AG09319 (cell line): ENCODE data around the gene CHST11.

Source experiments
- DNase-seq: peaks from one replicate; pipeline ENCODE4 v3.0.0-alpha.2; 2010; ENCODE audit warnings: low read depth; ENCODE audit errors: extremely low read depth
- TF ChIP-seq, protein P1 (sequence below): IDR thresholded peaks from 2 replicates; pipeline ENCODE4 v1.5.1; 2011; ENCODE audit warnings: low read depth, mild to moderate bottlenecking, inconsistent platforms, low read length, moderate library complexity

The CHST11 gene

DNA sequence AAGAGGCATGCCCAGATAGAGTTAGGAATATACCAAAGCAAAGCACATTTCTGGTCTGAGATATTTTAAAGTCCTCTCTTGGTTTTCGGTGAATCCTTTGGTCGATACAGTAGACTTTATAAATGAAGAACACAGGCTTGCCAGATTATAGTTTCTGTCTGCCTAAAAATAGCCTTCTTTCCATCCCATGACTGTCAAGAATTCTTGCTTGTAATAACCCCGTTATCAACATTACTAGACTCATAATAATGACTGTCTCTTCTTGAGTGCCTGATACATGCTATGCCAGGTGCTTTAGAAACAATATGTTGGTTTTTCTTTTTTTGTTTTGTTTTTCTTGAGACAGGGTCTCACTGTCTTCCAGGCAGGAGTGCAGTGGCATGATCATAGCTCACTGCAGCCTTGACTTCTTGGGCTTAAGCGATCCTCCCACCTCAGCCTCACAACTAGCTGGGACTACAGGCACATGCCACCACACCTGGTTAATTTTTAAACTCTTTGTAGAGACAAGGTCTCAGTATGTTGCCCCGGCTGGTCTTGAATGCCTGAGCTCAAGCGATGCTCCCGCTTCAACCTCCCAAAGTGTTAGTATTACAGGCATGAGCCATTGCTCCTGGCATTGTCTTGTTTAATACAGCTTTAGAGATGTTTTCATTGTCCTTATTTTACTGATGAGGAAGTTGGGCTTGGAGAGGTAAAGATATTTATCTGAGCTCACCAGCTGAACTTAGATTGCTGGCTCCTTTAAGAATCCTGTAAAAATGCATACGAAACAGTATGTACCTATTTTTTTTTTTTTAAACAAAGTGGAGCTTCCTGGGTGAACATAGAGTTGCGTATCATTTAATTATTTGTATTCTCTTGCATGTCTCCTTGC, 30.4 kb downstream of the CHST11 start:
- TF ChIP-seq, protein P1, sequence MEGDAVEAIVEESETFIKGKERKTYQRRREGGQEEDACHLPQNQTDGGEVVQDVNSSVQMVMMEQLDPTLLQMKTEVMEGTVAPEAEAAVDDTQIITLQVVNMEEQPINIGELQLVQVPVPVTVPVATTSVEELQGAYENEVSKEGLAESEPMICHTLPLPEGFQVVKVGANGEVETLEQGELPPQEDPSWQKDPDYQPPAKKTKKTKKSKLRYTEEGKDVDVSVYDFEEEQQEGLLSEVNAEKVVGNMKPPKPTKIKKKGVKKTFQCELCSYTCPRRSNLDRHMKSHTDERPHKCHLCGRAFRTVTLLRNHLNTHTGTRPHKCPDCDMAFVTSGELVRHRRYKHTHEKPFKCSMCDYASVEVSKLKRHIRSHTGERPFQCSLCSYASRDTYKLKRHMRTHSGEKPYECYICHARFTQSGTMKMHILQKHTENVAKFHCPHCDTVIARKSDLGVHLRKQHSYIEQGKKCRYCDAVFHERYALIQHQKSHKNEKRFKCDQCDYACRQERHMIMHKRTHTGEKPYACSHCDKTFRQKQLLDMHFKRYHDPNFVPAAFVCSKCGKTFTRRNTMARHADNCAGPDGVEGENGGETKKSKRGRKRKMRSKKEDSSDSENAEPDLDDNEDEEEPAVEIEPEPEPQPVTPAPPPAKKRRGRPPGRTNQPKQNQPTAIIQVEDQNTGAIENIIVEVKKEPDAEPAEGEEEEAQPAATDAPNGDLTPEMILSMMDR: no peak
- no peak for DNase-seq

DNA sequence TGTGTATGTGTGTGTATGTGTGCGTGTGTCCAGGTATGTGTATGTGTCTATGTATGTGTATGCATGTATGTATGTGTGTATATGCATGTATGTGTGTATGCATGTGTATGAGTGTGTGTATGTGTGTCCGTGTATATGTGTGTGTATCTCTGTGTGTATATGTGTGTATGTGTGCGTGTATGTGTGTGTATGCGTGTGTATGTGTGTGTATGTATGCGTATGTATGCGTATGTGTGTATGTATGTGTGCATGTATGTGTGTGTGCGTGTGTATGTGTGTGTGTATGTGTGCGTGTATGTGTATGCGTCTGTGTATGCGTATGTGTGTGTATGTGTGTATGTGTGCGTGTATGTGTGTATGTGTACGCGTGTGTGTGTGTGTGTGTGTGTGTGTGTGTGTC, 31.6 kb downstream of the CHST11 start:
- TF ChIP-seq, protein P1: no peak
- DNase-seq: no peak

DNA sequence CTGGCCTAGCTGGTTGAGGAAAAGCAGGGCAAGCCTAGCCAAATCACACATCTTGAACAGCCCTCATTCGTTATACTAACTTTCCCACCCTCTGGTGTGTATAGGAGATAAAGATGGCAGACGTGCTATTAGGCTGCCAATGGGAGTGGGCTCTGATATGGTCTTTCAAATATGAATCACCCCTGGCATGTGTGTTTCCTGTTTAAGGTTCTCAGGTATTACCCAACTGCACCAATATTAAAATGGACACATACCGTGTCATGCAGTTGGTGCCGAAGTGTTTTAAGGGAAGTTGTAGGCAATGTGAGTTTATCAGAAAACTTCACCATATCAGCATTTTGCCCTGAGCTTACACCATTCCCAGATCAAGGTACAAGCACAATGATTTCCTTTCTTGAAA, 33.4 kb downstream of the CHST11 start:
- TF ChIP-seq, protein P1: no peak
- DNase-seq: no peak

DNA sequence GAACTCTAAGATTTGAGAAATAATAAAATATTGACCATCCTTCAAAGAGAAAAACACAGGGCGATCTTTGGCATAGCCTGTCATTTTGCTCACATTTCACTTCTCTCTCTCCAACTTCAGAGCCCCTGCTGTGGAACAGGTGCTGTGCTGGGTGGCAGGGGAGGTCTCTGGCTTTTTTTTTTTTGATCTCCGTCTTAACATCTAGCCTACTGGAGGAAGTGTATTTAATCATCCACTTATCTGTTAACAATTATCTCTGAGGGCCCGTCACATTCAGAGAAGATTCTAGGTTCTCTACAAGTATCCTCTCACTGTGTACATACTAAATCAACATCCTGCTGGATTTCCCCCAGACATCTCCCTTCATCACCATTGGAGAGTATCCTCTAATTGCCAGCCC, 34.1 kb downstream of the CHST11 start:
- TF ChIP-seq, protein P1: no peak
- DNase-seq: no peak

DNA sequence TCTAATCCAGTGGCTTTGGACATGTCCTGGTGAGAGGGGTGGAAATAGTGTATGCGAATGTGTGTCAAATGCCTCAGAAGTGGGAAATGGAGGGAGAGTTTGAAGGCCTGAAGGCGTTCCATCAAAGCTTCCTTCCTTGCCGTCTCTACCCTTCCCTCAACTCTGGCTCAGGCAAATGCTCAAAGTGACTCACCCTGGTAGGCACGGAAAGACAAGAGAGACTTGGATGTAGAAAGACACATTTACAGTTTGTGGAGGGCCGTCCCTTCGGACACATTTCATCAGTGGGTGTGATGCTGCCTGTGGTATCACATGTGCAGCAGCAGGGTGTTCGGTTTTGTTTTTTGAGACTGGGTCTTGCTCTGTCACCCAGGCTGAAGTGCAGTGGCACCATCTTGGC, 36.7 kb downstream of the CHST11 start:
- TF ChIP-seq, protein P1: no peak
- DNase-seq: no peak

DNA sequence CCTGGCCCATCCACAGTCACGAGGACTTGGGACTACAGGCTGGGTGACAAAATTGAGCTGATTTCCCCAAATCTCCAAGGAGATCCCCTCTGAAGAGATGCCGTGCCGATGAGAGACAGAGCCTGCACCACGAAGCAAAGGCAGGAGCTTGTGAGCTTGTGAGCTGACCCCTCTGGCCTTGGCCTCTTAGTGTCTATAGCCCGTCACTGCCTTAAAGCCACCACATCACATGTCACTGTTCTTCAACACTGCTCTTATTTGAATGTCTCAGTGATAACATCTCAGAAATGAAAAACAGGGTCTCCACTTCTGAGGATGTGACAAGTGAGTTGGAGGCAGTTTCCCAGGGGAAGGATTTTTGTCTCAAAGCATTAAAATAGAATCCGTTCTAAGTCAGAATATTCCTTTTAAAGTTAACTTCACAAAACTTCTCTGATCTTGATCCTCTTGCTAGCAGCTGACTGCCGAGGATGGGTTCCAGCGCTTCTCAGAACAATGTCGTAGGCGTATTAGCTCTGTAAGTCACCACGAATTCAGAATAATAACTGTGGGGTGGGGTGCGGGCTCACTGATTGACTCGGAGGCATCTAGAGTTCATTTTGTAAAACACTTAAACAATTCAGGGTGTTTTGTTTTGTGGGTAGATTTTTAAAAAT, 37.5 kb downstream of the CHST11 start:
- TF ChIP-seq, protein P1: no peak
- DNase-seq: no peak

DNA sequence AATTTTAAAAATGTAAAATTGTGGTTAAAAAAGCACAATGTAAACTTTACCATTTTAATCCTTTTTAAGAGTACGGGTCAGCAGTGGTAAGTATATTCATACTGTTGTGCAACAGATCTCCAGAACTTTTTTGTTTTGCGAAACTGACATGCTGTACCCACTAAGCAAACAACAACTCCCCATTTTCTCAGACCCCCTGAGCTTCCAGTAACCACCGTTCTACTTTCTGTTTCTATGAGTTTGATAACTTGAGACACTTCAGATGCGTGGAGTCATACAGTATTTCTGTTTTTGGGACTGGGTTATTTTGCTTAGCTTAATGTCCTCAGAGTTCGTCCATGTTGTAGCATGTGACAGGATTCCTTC, 38.0 kb downstream of the CHST11 start:
- DNase-seq: no peak
- TF ChIP-seq, protein P1: no peak
